K562 (cell line): Measurements from ENCODE around the gene PPAT. TPM values are rescaled to one million over a fixed set of nuclear protein-coding genes. Genes with fewer than 3 reads are reported as not detected.

Experiments
- CREBBP ChIP-seq: IDR thresholded peaks from one replicate; pipeline ENCODE4 v1.6.1; 2012; ENCODE audit warnings: low read depth, mild to moderate bottlenecking, control low read depth, inconsistent platforms, low read length
- GTF3C2 ChIP-seq: IDR thresholded peaks from 3 replicates; pipeline ENCODE4 v1.6.1; 2011; ENCODE audit warnings: borderline replicate concordance, mild to moderate bottlenecking, moderate library complexity; ENCODE audit not compliant: insufficient read length; ENCODE audit errors: extremely low read depth
- ILF3 ChIP-seq: fragments of 450-650 bp; IDR thresholded peaks from 2 replicates; pipeline ENCODE4 v1.6.1; 2018; ENCODE audit warnings: antibody characterized with exemption, mild to moderate bottlenecking, moderate library complexity, borderline replicate concordance
- MGA ChIP-seq: fragments of 450-650 bp; IDR thresholded peaks from 2 replicates; pipeline ENCODE4 v1.6.1; 2016; ENCODE audit warnings: mild to moderate bottlenecking, moderate library complexity
- MTA3 ChIP-seq: fragments of 450-650 bp; formaldehyde crosslinking; IDR thresholded peaks from 2 replicates; pipeline ENCODE4 v1.6.1; 2017; ENCODE audit warnings: mild to moderate bottlenecking, borderline replicate concordance
- NBN ChIP-seq: fragments of 450-650 bp; IDR thresholded peaks from 2 replicates; pipeline ENCODE4 v1.6.1; 2016; ENCODE audit warnings: low read depth, mild to moderate bottlenecking
- TBP ChIP-seq: optimal IDR thresholded peaks from 2 replicates; pipeline ENCODE3; 2011; ENCODE audit warnings: low read depth, low read length, improper control_type of control experiment
- ZNF311 ChIP-seq: fragments of 250-450 bp; sonication (Bioruptor Pico); IDR thresholded peaks from 2 replicates; pipeline ENCODE4 v1.4.0; 2020; ENCODE audit warnings: mild to moderate bottlenecking, moderate library complexity
- ZNF512 ChIP-seq: IDR thresholded peaks from 2 replicates; pipeline ENCODE4 v1.6.1; 2016; ENCODE audit warnings: missing genetic modification characterization, missing compliant biosample characterization
- polyA plus RNA-seq, 8 experiments: library from polyadenylated mRNA; depleted of rRNA in 4 of 8; stranded (reverse) in 5 of 8; unstranded in 3 of 8; fragments of >200 nt; fragmentation: Nextera tagmentation in 2 of 8; fragmentation: Illumina TruSeq in 1 of 8; extraction: Ambion mirVana in 2 of 8; extraction: Trizol in 1 of 8; gene quantifications; 2 replicates each; pipeline versions ENCODE4 v1.2.1 to v1.2.3, GENCODE V29; 2011 to 2014; ENCODE audit warnings: inconsistent platforms in 1 of 8, missing spikeins in 1 of 8
- total RNA-seq, 7 experiments: library from RNA; depleted of rRNA in 6 of 7; stranded (reverse); fragments of >200 nt in 6 of 7; fragmentation: Illumina TruSeq in 2 of 7; extraction: Trizol in 2 of 7; gene quantifications; 2 replicates each; pipeline versions ENCODE4 v1.2.1 to v1.2.3, GENCODE V29; 2011 to 2021; ENCODE audit warnings: low replicate concordance in 1 of 7

PPAT gene
- total and polyA plus RNA-seq, 9 of the 15 experiments (the other 6 are each of a cell fraction or from before 2014, with no cell fraction given): 36.2 to 75.8 (median 55.5) TPM

DNA sequence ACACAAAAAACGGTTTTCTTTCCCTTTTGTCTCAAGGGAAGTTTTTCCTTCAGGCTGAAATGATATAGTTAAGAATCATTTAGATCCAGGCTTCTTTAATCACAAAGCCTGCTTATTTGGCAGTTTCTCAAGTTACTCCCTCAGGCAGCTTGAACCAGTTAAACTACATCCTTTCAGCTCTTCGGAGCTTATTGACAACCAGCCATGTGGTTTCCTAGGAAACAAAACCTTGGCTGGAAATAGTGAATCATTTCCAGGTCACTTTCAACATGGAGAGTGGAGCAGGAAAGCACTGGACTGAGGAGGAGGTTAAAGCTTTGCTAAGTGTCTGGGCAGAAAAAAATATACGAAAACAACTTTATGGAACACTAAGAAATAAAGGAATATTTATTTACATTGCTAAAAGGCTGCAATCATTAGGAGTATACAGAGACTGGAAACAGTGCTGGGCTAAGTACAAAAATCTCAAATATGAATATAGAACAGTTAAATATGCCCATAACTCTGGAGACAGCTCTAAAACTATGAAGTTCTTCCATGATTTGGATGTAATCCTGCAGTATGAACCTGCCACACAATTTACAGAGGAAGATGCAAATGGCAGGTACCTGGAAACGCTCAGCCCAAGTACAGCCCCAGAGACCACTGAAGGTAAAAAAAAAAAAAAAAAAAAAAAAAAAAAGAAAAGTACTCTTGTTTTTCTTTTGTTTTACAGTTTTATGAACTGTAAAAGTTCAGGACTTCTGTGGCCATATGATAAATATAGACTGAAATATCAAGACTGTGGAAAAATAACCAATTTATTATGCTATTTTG is 25.0 kb downstream of the PPAT start (continued):
- TF ChIP-seq MGA: no peak
- TF ChIP-seq ZNF512 (tag): no peak
- TF ChIP-seq MTA3: no peak
- no peak for TF ChIP-seq CREBBP
- no peak for TF ChIP-seq TBP
- TF ChIP-seq NBN: no peak
- no peak for TF ChIP-seq ZNF311 (CRISPR knock-in tag)
- no peak for TF ChIP-seq GTF3C2
- no peak for TF ChIP-seq ILF3
